Measurements from ENCODE around the gene CAMK2N1. TPM values are rescaled to one million over a fixed set of nuclear protein-coding genes. Genes with fewer than 3 reads are reported as not detected.

The CAMK2N1 gene
- total and polyA plus RNA-seq, 10 of the 15 experiments (the other 5 are each of a cell fraction or from before 2014, with no cell fraction given) = 0.23 TPM; not detected in 9

GRCh38 chr1:20446796-20447195 lies 39.2 kb downstream of the CAMK2N1 start (continued):
- no peak for TF ChIP-seq CEBPZ (IDR thresholded peaks at IDR 0.05; ENCODE audit: low read depth, low read length)
- no peak for TF ChIP-seq RFX5 (IDR thresholded peaks at IDR 0.05; ENCODE audit: low read depth, low read length)
- no peak for TF ChIP-seq STAT1 (conservative IDR thresholded peaks at IDR 0.05)

DNA sequence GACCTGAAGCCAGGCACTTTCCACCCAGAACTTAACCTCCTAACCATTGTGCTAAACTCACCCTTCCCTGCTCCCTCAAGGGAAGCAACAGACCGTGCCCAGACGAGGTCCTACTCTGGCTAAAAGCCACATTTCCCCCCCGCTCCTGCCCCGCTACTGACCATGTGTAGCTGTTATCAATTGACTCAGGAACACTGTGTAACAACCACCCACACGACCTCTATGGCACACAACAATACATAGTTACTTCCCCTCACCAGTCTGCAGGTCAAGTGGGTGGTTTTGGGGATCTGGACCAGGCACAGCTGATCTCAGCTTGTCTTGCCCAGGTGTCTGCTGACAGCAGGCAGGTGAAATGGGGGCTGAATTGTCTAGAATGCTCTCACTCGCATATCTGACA lies 40.1 kb downstream of the CAMK2N1 start:
- BruUV-seq (replicated peaks) = no TSS peak
- no peaks in the 10 kb centered on the region for H4K20me1 ChIP-seq (ENCODE audit: control insufficient read depth, insufficient read depth)
- FAIRE-seq = no peak
- H3K9me3 ChIP-seq (replicated peaks; ENCODE audit: control insufficient read depth, insufficient read depth, low read length) = no peaks in the 10 kb centered on the region
- H3K79me2 ChIP-seq (ENCODE audit: control insufficient read depth, insufficient read depth, low read length) = no peaks in the 10 kb centered on the region
- no peak overlapping the region for H3K27ac ChIP-seq (ENCODE audit: control insufficient read depth, insufficient read depth)
- WGBS (ENCODE audit: insufficient coverage, insufficient replicate concordance, low lambda C conversion rate, missing lambda C conversion rate) = 17% methylated on average over 5 of the region's 6 CpGs
- no peak for DNase-seq (ENCODE audit: low read depth, low spot score)
- no peaks in the 10 kb centered on the region for H3K36me3 ChIP-seq (ENCODE audit: control insufficient read depth in 2 of 2, insufficient read depth in 2 of 2, low read length in 1 of 2)
- POLR2A ChIA-PET = no interaction called here
- ATAC-seq = no peak
- CTCF ChIA-PET = interaction anchor here (0.5 to 1.1 kb wide), 2 partner anchors 20 to 293 kb away, joined by 3 read pairs; no protein-coding TSS in a partner anchor
- H3K27me3 ChIP-seq (replicated peaks in 1 of 2; ENCODE audit: control insufficient read depth in 2 of 2, insufficient read depth in 2 of 2, low read length in 1 of 2) = no peaks in the 10 kb centered on the region; a peak in 1 of 4 replicates
- H3K4me2 ChIP-seq (ENCODE audit: control insufficient read depth, insufficient read depth) = no peak overlapping the region
- H3K9ac ChIP-seq (ENCODE audit: control insufficient read depth, insufficient read depth, low read length) = no peak overlapping the region
- no peak overlapping the region for H3K4me3 ChIP-seq
- H2AFZ ChIP-seq (ENCODE audit: control insufficient read depth, low read depth, low read length) = no peak overlapping the region
- intact Hi-C loops (cut with micrococcal nuclease; ENCODE audit: unreplicated experiment) = no loop called here
- RAD21 ChIA-PET (ENCODE audit: unreplicated experiment) = no interaction called here
- SMC1A ChIA-PET (ENCODE audit: uncharacterized antibody, unreplicated experiment) = no interaction called here
- in situ Hi-C loops (cut with MboI) = no loop called here
- no peaks in the 10 kb centered on the region for H3K4me1 ChIP-seq (ENCODE audit: control insufficient read depth, insufficient read depth, low read length)
- TF ChIP-seq IRF3 (IDR thresholded peaks at IDR 0.05) (no peak), ASH2L (IDR thresholded peaks at IDR 0.05; ENCODE audit: borderline replicate concordance, low read depth) (no peak), NR2C1 (IDR thresholded peaks at IDR 0.05) (no peak), RB1 (IDR thresholded peaks at IDR 0.05; ENCODE audit: borderline replicate concordance) (no peak), NFIC (IDR thresholded peaks at IDR 0.05; ENCODE audit: low read depth, low read length) (no peak), RCOR1 (conservative IDR thresholded peaks at IDR 0.05; ENCODE audit: low read depth, low read length) (no peak), SMAD5 (IDR thresholded peaks at IDR 0.05; ENCODE audit: low read depth) (no peak)
- TF ChIP-seq, protein P1, sequence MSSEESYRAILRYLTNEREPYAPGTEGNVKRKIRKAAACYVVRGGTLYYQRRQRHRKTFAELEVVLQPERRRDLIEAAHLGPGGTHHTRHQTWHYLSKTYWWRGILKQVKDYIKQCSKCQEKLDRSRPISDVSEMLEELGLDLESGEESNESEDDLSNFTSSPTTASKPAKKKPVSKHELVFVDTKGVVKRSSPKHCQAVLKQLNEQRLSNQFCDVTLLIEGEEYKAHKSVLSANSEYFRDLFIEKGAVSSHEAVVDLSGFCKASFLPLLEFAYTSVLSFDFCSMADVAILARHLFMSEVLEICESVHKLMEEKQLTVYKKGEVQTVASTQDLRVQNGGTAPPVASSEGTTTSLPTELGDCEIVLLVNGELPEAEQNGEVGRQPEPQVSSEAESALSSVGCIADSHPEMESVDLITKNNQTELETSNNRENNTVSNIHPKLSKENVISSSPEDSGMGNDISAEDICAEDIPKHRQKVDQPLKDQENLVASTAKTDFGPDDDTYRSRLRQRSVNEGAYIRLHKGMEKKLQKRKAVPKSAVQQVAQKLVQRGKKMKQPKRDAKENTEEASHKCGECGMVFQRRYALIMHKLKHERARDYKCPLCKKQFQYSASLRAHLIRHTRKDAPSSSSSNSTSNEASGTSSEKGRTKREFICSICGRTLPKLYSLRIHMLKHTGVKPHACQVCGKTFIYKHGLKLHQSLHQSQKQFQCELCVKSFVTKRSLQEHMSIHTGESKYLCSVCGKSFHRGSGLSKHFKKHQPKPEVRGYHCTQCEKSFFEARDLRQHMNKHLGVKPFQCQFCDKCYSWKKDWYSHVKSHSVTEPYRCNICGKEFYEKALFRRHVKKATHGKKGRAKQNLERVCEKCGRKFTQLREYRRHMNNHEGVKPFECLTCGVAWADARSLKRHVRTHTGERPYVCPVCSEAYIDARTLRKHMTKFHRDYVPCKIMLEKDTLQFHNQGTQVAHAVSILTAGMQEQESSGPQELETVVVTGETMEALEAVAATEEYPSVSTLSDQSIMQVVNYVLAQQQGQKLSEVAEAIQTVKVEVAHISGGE (CRISPR knock-in tag; IDR thresholded peaks at IDR 0.05) = no peak
- TF ChIP-seq, protein P2, sequence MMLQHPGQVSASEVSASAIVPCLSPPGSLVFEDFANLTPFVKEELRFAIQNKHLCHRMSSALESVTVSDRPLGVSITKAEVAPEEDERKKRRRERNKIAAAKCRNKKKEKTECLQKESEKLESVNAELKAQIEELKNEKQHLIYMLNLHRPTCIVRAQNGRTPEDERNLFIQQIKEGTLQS (IDR thresholded peaks at IDR 0.05; ENCODE audit: borderline replicate concordance, extremely low read depth, low read depth, low read length) = no peak
